ENCODE data around the gene ANKS1B.

DNA sequence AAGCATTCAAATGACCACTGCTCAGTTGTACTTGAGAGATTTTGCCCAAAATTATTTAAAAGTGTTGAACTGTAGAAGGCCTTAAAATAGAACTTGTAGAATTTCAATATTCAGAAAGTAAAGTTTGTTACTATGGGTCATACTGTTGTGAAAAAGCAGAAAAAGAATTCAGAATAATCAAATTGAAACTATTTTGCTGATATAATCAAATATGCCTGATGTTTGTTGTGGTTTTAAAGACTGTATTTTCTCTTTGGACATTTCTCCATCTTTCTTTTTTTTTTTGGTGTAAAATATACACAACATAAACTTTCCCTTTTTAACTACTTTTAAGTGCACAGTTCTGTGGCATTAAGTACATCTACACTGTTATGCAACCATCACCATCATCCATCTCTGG, 964.9 kb downstream of the ANKS1B start:
- TF ChIP-seq REST (IDR thresholded peaks at IDR 0.05; ENCODE audit: low read depth): no peak
- no peak for TF ChIP-seq CREB1 (IDR thresholded peaks at IDR 0.05; ENCODE audit: low read depth)
- no peak for TF ChIP-seq TAF1 (IDR thresholded peaks at IDR 0.05; ENCODE audit: low read depth)
- TF ChIP-seq RAD21 (IDR thresholded peaks at IDR 0.05; ENCODE audit: low read depth): no peak
- no peak for TF ChIP-seq FOXM1 (IDR thresholded peaks at IDR 0.05; ENCODE audit: borderline replicate concordance, low read depth)
- TF ChIP-seq, protein P1, sequence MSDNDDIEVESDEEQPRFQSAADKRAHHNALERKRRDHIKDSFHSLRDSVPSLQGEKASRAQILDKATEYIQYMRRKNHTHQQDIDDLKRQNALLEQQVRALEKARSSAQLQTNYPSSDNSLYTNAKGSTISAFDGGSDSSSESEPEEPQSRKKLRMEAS (IDR thresholded peaks at IDR 0.05): no peak
- no peak for TF ChIP-seq YY1 (IDR thresholded peaks at IDR 0.05; ENCODE audit: low read depth)
- no peak for TF ChIP-seq TCF12 (IDR thresholded peaks at IDR 0.05; ENCODE audit: low read depth)
